HEK293 (cell line): Measurements from ENCODE around the gene ANAPC2.

Experiments used
- CTCF ChIA-PET: fragments of 350-600 bp; formaldehyde crosslinking; extraction: SDS; loops from one replicate; lab custom pipeline; 2021; ENCODE audit warnings: antibody characterized with exemption; lab: Yijun Ruan, JAX
- POLR2A ChIA-PET: fragments of 300-600 bp; formaldehyde crosslinking; extraction: SDS; loops from one replicate; lab custom pipeline; 2020; ENCODE audit warnings: antibody characterized with exemption, inconsistent platforms; lab: Yijun Ruan, JAX
- H3K27ac ChIP-seq: fragments of 200-500 bp; sonication (Bioruptor generic); 2 replicates; pipeline ENCODE4 v1.5.1; 2014; ENCODE audit warnings: low read depth, low read length, control low read depth, inconsistent platforms; ENCODE audit errors: extremely low read depth
- H3K36me3 ChIP-seq, 2 experiments: fragments of 200-500 bp in 1 of 2; sonication (Bioruptor generic) in 1 of 2; 1 replicate in 1 of 2; 2 replicates in 1 of 2; pipeline ENCODE4 v1.5.1; 2014 to 2017; ENCODE audit warnings: inconsistent platforms in 2 of 2, low read length in 2 of 2; ENCODE audit not compliant: control insufficient read depth in 2 of 2, insufficient read depth in 1 of 2
- H3K4me1 ChIP-seq: fragments of 200-500 bp; sonication (Bioruptor generic); 2 replicates; pipeline ENCODE4 v1.5.1; 2014; ENCODE audit warnings: mild to moderate bottlenecking, low read length, inconsistent platforms; ENCODE audit not compliant: control insufficient read depth, insufficient read depth
- H3K4me3 ChIP-seq: 2 replicates; pipeline ENCODE4 v1.5.1; 2011; ENCODE audit warnings: low read depth, mild to moderate bottlenecking, control low read depth, low read length, moderate library complexity
- H3K9me3 ChIP-seq: fragments of 200-500 bp; sonication (Bioruptor generic); 2 replicates; pipeline ENCODE4 v1.5.1; 2014; ENCODE audit warnings: low read depth, low read length, inconsistent platforms; ENCODE audit not compliant: control insufficient read depth, insufficient read depth
- BCL11B ChIP-seq: fragments of 450-650 bp; formaldehyde crosslinking; IDR thresholded peaks from 2 replicates; pipeline ENCODE4 v1.5.1; 2016; ENCODE audit warnings: low read depth, missing biosample characterization, missing genetic modification characterization
- EGR2 ChIP-seq: fragments of 450-650 bp; formaldehyde crosslinking; IDR thresholded peaks from 2 replicates; pipeline ENCODE4 v1.5.1; 2016; ENCODE audit warnings: low read depth, missing biosample characterization, missing genetic modification characterization
- GLIS1 ChIP-seq: fragments of 450-650 bp; formaldehyde crosslinking; IDR thresholded peaks from 2 replicates; pipeline ENCODE4 v1.5.1; 2016; ENCODE audit warnings: missing biosample characterization, missing genetic modification characterization
- HIC1 ChIP-seq: fragments of 450-650 bp; formaldehyde crosslinking; IDR thresholded peaks from 2 replicates; pipeline ENCODE4 v1.5.1; 2016; ENCODE audit warnings: missing biosample characterization, missing genetic modification characterization
- KLF16 ChIP-seq: fragments of 450-650 bp; formaldehyde crosslinking; IDR thresholded peaks from 2 replicates; pipeline ENCODE4 v1.5.1; 2017; ENCODE audit warnings: missing biosample characterization, missing genetic modification characterization
- KLF8 ChIP-seq: fragments of 450-650 bp; formaldehyde crosslinking; IDR thresholded peaks from 2 replicates; pipeline ENCODE4 v1.5.1; 2016; ENCODE audit warnings: missing biosample characterization, missing genetic modification characterization
- SCRT1 ChIP-seq: fragments of 450-650 bp; formaldehyde crosslinking; IDR thresholded peaks from 2 replicates; pipeline ENCODE4 v1.5.1; 2016; ENCODE audit warnings: missing biosample characterization, missing genetic modification characterization, borderline replicate concordance
- SP3 ChIP-seq: fragments of 450-650 bp; formaldehyde crosslinking; IDR thresholded peaks from 2 replicates; pipeline ENCODE4 v1.5.1; 2016; ENCODE audit warnings: missing biosample characterization, missing genetic modification characterization
- TCF7L2 ChIP-seq: IDR thresholded peaks from 2 replicates; pipeline ENCODE4 v1.6.1; 2011; ENCODE audit warnings: low read depth, mild to moderate bottlenecking, inconsistent platforms, low read length, moderate library complexity, borderline replicate concordance
- ZBTB20 ChIP-seq: fragments of 450-650 bp; formaldehyde crosslinking; IDR thresholded peaks from 2 replicates; pipeline ENCODE4 v1.5.1; 2016; ENCODE audit warnings: missing biosample characterization, missing genetic modification characterization
- ZFHX2 ChIP-seq: fragments of 450-650 bp; formaldehyde crosslinking; conservative IDR thresholded peaks from 2 replicates; pipeline ENCODE4 v1.5.1; 2016; ENCODE audit warnings: missing biosample characterization, missing genetic modification characterization
- ZIC2 ChIP-seq: fragments of 450-650 bp; formaldehyde crosslinking; IDR thresholded peaks from 2 replicates; pipeline ENCODE4 v1.5.1; 2016; ENCODE audit warnings: missing biosample characterization, missing genetic modification characterization
- ZNF10 ChIP-seq: fragments of 450-650 bp; formaldehyde crosslinking; IDR thresholded peaks from 2 replicates; pipeline ENCODE4 v1.5.1; 2017; ENCODE audit warnings: missing biosample characterization, missing genetic modification characterization
- ZNF202 ChIP-seq: fragments of 450-650 bp; formaldehyde crosslinking; IDR thresholded peaks from 2 replicates; pipeline ENCODE4 v1.5.1; 2016; ENCODE audit warnings: missing biosample characterization, missing genetic modification characterization, borderline replicate concordance
- ZNF248 ChIP-seq: fragments of 450-650 bp; formaldehyde crosslinking; IDR thresholded peaks from 2 replicates; pipeline ENCODE4 v1.5.1; 2017; ENCODE audit warnings: missing biosample characterization, missing genetic modification characterization
- ZNF324 ChIP-seq: fragments of 450-650 bp; formaldehyde crosslinking; IDR thresholded peaks from 2 replicates; pipeline ENCODE4 v1.5.1; 2016; ENCODE audit warnings: missing biosample characterization, missing genetic modification characterization
- ZNF341 ChIP-seq: fragments of 450-650 bp; formaldehyde crosslinking; IDR thresholded peaks from 2 replicates; pipeline ENCODE4; 2016; ENCODE audit warnings: low read depth, missing biosample characterization, missing genetic modification characterization
- ZNF37A ChIP-seq: fragments of 450-650 bp; IDR thresholded peaks from 2 replicates; pipeline ENCODE4 v1.5.1; 2018; ENCODE audit warnings: missing biosample characterization, missing genetic modification characterization
- ZNF423 ChIP-seq: fragments of 450-650 bp; formaldehyde crosslinking; IDR thresholded peaks from 2 replicates; pipeline ENCODE4 v1.5.1; 2016; ENCODE audit warnings: missing biosample characterization, missing genetic modification characterization
- ZNF488 ChIP-seq: fragments of 450-650 bp; formaldehyde crosslinking; IDR thresholded peaks from 2 replicates; pipeline ENCODE4 v1.5.1; 2016; ENCODE audit warnings: missing biosample characterization, missing genetic modification characterization
- ZNF792 ChIP-seq: fragments of 450-650 bp; formaldehyde crosslinking; IDR thresholded peaks from 2 replicates; pipeline ENCODE4 v1.5.1; 2016; ENCODE audit warnings: missing biosample characterization, missing genetic modification characterization
- TF ChIP-seq, protein P1 (sequence below): fragments of 450-650 bp; formaldehyde crosslinking; IDR thresholded peaks from 2 replicates; pipeline ENCODE4 v1.5.1; 2016; ENCODE audit warnings: missing biosample characterization, missing genetic modification characterization
- TF ChIP-seq, protein P2 (sequence below): fragments of 450-650 bp; formaldehyde crosslinking; IDR thresholded peaks from 2 replicates; pipeline ENCODE4 v1.5.1; 2016; ENCODE audit warnings: missing biosample characterization, missing genetic modification characterization

Gene ANAPC2

DNA sequence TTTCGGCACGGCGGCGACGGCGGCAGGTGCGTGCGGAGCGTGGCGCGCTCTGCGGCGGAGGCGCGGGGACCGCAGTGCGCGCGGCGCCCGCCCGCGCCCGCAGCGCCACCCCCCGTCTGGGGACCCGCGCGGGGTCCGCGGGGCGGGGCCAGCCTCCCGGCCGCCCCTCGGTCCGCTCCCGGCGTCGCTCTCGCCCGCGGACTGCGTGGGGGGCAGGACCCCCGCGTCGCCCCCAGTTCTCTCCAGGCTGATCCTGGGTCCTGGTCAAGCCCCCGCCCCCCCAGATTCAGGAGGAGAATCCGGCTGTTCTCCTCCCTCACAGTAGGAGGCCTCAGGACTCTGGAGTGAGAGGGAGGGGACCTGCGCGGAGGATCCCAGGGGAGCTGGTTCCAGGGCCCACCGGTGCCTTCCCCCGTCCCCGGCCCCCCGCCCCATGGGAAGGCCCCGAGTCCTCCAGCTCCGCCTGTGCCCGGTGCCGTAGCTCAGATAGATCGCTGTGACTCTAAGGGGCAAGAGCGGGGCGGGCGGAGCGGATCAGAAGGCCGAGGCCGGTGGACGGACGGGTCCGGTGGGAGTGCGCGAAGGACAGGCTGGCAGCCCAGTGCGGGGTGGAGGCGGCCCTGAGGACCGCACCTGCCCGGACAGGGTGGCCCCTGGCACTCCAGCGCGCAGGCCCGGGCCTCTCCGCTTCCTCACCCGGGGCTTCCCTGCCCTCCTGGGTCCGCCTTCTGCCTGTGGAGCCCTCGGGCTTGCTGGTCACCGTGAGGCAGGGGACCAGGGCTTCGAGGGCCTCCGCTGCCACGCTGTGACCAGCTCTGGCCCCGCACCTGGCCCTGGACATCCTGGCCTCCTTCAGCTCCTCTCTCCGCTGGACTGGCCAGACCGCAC, 34.1 kb upstream of the ANAPC2 start, which contains the start of gene RNF208:
Gene RNF208 (minus strand): TSS at position 51 of the 888 bp plus-strand sequence. CDS start 1,028 bp downstream, outside the sequence.
- H3K4me3 ChIP-seq: peak within 1 kb of the TSS; percentile 89
- peaks cover 0 to 23% of the 10 kb centered on the region in 2 experiments; a peak in 1 of 3 replicates for H3K36me3 ChIP-seq
- CTCF ChIA-PET: interaction anchor here (0.6 to 6.7 kb wide), 9 partner anchors 9 to 153 kb away, joined by 3 to 54 read pairs (median 4); partner anchors contain the start of genes ANAPC2, NDOR1, SAPCD2 and SSNA1
- peaks cover 4% of the 10 kb centered on the region for H3K4me1 ChIP-seq
- H3K9me3 ChIP-seq: no peaks in the 10 kb centered on the region
- POLR2A ChIA-PET: interaction anchor here (0.9 to 17.2 kb wide), 23 partner anchors 14 to 494 kb away, joined by 3 to 304 read pairs (median 5); partner anchors contain the start of genes AJM1, ANAPC2, MAN1B1 and NDOR1
- peak within 1 kb of the TSS; percentile 72 for H3K27ac ChIP-seq
- TF ChIP-seq GLIS1 (tag by site-specific recombination) (peak; percentile 92), BCL11B (tag by site-specific recombination) (peak; percentile 47; the same call in 1 of the 2 replicates), ZNF37A (tag by site-specific recombination) (no peak), HIC1 (tag by site-specific recombination) (peak; percentile 50), ZNF202 (no peak), ZNF341 (tag by site-specific recombination) (peak; percentile 57), EGR2 (tag by site-specific recombination) (peak; percentile 37; the same call in 1 of the 2 replicates), TCF7L2 (no peak), ZFHX2 (tag by site-specific recombination) (peak; percentile 17; the same call in 1 of the 2 replicates), ZNF423 (tag by site-specific recombination) (0 out of 2 replicates have a peak, but pooled peaks have one; percentile 25), SP3 (tag by site-specific recombination) (peak; percentile 9; the same call in 1 of the 2 replicates), ZIC2 (tag by site-specific recombination) (peak; percentile 36; the same call in 1 of the 2 replicates), ZBTB20 (tag by site-specific recombination) (peak; percentile 61; the same call in 1 of the 2 replicates)
- TF ChIP-seq, protein P1, sequence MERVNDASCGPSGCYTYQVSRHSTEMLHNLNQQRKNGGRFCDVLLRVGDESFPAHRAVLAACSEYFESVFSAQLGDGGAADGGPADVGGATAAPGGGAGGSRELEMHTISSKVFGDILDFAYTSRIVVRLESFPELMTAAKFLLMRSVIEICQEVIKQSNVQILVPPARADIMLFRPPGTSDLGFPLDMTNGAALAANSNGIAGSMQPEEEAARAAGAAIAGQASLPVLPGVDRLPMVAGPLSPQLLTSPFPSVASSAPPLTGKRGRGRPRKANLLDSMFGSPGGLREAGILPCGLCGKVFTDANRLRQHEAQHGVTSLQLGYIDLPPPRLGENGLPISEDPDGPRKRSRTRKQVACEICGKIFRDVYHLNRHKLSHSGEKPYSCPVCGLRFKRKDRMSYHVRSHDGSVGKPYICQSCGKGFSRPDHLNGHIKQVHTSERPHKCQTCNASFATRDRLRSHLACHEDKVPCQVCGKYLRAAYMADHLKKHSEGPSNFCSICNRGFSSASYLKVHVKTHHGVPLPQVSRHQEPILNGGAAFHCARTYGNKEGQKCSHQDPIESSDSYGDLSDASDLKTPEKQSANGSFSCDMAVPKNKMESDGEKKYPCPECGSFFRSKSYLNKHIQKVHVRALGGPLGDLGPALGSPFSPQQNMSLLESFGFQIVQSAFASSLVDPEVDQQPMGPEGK (tag by site-specific recombination): peak; percentile 54

GRCh38 chr9:137221506-137222111, 33.2 kb upstream of the ANAPC2 start:
- H3K4me3 ChIP-seq: peak overlapping the region; percentile 14
- H3K4me1 ChIP-seq: peaks cover 4% of the 10 kb centered on the region
- H3K36me3 ChIP-seq: peaks cover 0 to 29% of the 10 kb centered on the region in 2 experiments; a peak in 1 of 3 replicates
- CTCF ChIA-PET: interaction anchor here (1.2 to 2.4 kb wide), 2 partner anchors 17 to 100 kb away, joined by 3 to 7 read pairs; partner anchors contain the start of genes NDOR1 and TMEM203
- POLR2A ChIA-PET: interaction anchor here (1.0 to 17.2 kb wide), 5 partner anchors 13 to 187 kb away, joined by 3 to 304 read pairs (median 7); partner anchors contain the start of genes NDOR1, TMEM203, TPRN and TUBB4B
- H3K27ac ChIP-seq: no peak overlapping the region; the same call in 1 of the 2 replicates
- H3K9me3 ChIP-seq: no peaks in the 10 kb centered on the region
- TF ChIP-seq ZNF324 (tag by site-specific recombination) (no peak), ZNF792 (no peak), ZNF10 (tag by site-specific recombination) (no peak), ZNF488 (tag by site-specific recombination) (no peak), KLF8 (peak; percentile 33; the same call in 1 of the 2 replicates), KLF16 (0 out of 2 replicates have a peak, but pooled peaks have one; percentile 20), SCRT1 (tag by site-specific recombination) (no peak), SP3 (tag by site-specific recombination) (peak; percentile 33; the same call in 1 of the 2 replicates), ZNF248 (tag by site-specific recombination) (no peak), HIC1 (tag by site-specific recombination) (peak; percentile 75; the same call in 1 of the 2 replicates)
- TF ChIP-seq, protein P2, sequence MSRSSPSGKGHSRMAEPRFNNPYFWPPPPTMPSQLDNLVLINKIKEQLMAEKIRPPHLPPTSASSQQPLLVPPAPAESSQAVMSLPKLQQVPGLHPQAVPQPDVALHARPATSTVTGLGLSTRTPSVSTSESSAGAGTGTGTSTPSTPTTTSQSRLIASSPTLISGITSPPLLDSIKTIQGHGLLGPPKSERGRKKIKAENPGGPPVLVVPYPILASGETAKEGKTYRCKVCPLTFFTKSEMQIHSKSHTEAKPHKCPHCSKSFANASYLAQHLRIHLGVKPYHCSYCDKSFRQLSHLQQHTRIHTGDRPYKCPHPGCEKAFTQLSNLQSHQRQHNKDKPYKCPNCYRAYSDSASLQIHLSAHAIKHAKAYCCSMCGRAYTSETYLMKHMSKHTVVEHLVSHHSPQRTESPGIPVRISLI: no peak
